Fibroblast of mammary gland (primary cell): Measurements from ENCODE around the gene SLC25A22.

Source experiments
- DNase-seq: peaks from one replicate; pipeline ENCODE4 v3.0.0-alpha.2; 2010; ENCODE audit warnings: low read depth
- H3K4me3 ChIP-seq: 2 replicates; pipeline ENCODE4 v1.5.1; 2011; ENCODE audit warnings: low read depth, mild to moderate bottlenecking, low read length, moderate library complexity; ENCODE audit not compliant: control insufficient read depth
- TF ChIP-seq, protein P1 (sequence below): conservative IDR thresholded peaks from 2 replicates; pipeline ENCODE4 v1.5.1; 2011; ENCODE audit warnings: low read depth, low read length, inconsistent platforms; ENCODE audit not compliant: control insufficient read depth, insufficient read depth

SLC25A22 gene

DNA sequence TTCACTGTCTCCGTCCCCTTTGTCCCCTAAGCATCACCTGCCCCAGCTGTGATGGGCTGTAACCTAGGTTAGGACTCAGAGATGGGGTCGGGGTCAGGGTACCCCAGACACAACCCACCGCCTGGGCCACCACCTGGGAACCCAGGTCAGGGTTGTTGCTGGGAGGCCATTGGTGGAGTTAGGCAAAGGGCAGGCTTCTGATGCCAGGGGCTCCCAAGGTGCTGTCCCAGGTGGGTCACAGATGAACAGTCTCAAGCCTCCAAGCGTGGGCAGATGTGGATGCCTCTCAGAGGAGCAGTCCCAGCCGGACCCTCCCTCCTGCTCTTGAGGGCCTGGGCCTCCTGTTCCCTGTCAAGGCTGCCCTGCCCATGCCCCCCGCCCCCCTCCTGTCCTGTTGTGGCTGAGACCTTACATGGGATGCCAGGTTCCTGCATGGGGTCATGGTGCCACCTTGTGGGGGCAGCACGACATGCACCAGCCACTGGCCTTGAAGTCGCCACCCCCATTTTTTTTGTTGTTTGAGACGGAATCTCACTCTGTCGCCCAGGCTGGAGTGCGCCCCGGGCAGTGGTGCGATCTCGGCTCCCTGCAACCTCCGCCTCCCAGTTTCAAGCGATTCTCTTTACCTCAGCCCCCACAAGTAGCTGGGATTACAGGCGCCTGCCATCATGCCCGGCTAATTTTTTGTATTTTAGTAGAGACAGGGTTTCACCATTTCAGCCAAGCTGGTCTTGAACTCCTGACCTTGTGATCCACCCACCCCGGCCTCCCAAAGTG lies 32.9 kb downstream of the SLC25A22 start:
- DNase-seq, result peak; percentile 59
- TF ChIP-seq, protein P1, sequence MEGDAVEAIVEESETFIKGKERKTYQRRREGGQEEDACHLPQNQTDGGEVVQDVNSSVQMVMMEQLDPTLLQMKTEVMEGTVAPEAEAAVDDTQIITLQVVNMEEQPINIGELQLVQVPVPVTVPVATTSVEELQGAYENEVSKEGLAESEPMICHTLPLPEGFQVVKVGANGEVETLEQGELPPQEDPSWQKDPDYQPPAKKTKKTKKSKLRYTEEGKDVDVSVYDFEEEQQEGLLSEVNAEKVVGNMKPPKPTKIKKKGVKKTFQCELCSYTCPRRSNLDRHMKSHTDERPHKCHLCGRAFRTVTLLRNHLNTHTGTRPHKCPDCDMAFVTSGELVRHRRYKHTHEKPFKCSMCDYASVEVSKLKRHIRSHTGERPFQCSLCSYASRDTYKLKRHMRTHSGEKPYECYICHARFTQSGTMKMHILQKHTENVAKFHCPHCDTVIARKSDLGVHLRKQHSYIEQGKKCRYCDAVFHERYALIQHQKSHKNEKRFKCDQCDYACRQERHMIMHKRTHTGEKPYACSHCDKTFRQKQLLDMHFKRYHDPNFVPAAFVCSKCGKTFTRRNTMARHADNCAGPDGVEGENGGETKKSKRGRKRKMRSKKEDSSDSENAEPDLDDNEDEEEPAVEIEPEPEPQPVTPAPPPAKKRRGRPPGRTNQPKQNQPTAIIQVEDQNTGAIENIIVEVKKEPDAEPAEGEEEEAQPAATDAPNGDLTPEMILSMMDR, result peak; percentile 43
- no peak overlapping the region for H3K4me3 ChIP-seq

DNA sequence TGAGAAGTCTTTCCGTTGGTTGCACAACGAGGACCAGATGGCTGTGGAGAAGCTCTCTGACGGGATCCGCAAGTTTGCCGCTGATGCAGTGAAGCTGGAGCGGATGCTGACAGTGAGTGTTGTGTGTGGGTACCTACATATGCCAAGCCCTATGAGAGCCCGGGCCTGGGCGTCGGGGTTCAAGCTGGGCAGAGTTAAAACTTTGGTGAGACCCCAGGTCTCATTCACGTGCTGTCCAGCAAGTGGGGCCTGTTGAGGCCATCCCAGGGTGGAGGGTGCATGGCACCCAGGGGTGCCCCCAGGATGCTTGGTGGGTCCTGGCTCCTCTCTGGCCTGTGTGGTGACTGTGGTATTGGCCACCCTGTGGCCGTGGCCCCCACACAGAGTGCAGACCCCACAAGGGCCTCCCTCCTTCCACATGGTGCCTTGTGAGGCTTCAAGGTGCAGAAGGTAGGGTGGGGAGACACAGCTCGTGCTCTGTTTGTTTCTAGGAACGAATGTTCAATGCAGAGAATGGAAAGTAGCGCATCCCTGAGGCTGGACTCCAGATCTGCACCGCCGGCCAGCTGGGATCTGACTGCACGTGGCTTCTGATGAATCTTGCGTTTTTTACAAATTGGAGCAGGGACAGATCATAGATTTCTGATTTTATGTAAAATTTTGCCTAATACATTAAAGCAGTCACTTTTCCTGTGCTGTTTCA lies 33.6 kb downstream of the SLC25A22 start:
- TF ChIP-seq, protein P1, result no peak
- H3K4me3 ChIP-seq, result no peak overlapping the region
- DNase-seq, result no peak

DNA sequence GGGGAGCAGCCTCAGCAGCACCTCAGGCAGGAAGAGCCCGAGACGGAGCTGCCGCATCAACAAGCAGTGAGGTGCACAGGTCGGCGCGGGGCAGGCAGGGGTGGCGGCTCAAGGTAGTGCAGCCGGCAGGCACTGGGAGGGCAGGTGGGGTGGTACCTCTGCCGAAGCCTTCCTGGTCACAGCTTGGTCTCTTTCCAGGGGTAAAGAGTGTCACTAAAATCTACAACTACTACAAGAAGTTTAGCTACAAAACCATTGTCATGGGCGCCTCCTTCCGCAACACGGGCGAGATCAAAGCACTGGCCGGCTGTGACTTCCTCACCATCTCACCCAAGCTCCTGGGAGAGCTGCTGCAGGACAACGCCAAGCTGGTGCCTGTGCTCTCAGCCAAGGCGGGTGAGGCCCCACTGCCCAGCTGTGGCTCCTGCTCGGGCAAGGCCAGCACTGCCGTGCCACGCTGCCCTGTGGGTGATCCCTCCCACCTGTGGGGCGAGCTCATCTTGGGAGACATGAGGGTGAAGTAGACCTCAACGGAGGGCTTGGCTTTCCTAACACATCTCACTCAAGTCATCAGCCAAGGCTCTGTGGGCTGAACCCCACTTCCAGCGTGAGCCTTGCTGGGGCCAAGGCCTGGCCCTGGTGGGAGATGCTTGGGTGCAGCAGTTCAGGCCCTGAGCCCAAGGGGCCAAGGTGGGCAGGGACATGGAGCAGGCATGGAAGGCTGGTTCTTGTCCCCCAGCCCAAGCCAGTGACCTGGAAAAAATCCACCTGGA lies 34.3 kb downstream of the SLC25A22 start:
- H3K4me3 ChIP-seq, result no peak overlapping the region
- DNase-seq, result no peak
- TF ChIP-seq, protein P1, result no peak

DNA sequence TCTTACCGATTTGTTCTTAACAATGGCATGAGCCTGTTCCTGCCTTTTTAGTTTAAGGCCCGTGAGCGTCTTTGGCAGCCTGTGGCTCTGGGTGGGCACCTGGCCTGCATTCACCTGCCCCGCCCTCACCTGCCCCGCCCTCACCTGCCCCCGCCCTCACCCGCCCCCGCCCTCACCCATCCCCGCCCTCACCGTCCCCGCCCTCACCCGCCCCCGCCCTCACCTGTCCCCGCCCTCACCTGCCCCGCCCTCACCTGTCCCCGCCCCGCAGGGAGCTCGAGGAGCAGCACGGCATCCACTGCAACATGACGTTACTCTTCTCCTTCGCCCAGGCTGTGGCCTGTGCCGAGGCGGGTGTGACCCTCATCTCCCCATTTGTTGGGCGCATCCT lies 35.0 kb downstream of the SLC25A22 start:
- H3K4me3 ChIP-seq, result no peak overlapping the region
- no peak for DNase-seq
- TF ChIP-seq, protein P1, result no peak

DNA sequence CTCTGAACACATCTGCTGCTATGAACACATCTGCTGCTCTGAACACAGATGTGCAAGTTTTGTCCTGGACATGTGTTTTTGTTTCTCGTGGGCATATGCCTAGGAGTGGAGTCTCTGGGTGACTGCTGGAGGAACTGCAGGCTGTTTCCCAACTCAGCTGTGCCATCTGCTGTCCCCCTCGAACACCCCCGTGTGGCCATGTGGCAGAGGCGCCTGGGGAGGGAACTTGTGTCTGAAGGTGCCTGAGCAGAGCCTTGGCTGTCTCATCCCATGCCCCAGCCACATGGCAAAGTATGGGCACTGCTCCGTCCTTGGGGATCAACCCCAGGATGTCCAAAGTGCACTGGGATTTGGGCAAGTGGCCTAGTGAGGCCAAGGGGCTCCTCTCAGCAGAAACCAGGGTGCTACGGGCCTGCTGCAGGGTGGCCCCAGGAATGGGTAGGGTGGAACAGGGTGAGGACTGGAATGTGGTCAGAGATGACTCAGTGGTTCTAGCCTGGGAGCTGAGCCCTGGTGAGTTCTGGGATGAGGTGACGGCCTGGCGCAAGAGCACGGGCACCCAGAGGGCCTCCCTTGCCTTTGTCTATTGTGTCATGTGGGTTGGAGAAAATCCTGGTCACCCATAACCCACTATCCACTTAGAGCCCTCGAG lies 35.5 kb downstream of the SLC25A22 start:
- TF ChIP-seq, protein P1, result peak; percentile 19
- no peak overlapping the region for H3K4me3 ChIP-seq
- DNase-seq, result peak; percentile 91

DNA sequence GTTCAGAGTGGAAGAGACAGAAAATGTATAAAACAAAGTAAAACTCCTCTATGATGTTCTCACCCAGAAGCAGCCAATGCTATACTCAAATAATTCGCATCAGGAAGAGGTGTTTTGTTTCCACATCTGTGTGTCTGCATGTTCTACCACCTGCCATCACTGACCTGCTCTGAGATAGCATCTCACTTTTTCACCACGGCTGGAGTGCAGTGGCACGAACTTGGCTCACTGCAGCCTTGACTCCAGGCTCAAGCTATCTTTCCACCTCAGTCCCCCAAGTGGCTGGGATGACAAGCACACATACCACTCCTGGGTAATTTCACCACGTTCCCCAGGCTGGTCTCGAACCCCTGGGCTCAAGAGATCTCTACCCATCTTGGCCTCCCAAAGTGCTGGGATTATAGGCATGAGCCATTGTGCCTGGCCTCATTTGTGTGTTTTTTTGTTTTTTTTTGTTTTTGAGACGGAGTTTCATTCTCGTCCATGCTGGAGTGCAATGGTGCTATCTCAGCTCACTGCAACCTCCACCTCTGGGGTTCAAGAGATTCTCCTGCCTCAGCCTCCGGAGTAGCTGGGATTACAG lies 36.5 kb downstream of the SLC25A22 start:
- no peak for DNase-seq
- H3K4me3 ChIP-seq, result no peak overlapping the region
- TF ChIP-seq, protein P1, result no peak
